ENCODE results near the gene TPST1. TPM values are rescaled to one million over a fixed set of nuclear protein-coding genes. Genes with fewer than 3 reads are reported as not detected.

Gene TPST1
- total RNA-seq, 1 experiment from 2014 or later: 20.4 TPM

DNA sequence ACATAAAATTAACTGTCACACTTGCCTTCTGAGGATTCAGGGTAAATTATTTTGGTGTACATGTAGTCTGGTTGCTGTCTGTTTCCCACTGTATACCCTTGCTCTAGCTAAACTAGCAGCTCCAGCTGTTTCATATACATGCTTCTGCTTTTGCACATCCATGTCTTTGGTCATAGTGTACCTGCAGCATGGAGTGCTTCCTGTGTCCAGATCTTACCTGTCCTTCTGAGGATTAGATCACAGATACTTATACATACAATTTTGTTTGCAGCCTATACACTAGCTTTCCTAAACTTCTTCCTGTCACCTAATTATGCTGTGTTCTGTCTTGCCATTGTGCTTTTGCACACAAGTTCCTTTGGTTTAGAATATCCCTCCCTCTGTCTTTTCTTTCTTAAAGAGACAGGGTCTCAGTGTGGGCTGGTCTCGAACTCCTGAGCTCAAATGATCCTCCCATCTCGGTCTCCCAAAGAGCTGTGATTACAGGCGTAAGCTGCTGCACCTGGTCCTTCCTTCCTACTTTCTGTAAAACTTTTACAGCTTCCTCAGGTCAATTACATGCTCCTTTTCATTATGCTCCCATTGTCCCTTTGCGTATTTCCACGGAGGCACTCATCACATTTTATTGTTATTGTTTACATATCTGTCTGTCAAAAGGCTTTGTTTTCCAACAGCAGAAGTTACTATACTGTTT, 33.8 kb downstream of the TPST1 start:
- H3K27me3 ChIP-seq (ENCODE audit: control insufficient read depth, insufficient read depth, low read length): no peaks in the 10 kb centered on the region
- no peak overlapping the region for H3K4me3 ChIP-seq (ENCODE audit: insufficient read depth, low read depth, low read length)
- no peak for DNase-seq
- H3K36me3 ChIP-seq (replicated peaks; ENCODE audit: control insufficient read depth, insufficient read depth, low read length): no peaks in the 10 kb centered on the region

DNA sequence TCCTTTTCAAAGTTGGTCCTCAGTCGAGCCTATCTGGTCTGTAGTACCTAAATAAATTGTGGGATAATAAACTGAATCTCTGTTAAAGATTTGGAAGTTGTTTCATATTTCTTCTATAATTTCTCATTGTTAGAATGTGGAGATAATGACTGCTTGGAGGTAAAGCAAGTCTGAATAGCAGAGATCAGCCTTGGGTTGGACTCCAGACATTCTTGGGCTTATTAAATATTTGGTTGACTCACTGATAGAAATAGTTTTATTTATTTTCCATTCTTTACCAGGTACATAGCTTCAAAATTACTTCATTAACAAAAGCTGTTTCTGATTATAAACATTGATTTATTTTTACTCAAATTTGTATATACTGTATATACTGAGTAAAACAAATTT, 34.3 kb downstream of the TPST1 start:
- Histone ChIP-seq H3K36me3 (replicated peaks; ENCODE audit: control insufficient read depth, insufficient read depth, low read length) (no peaks in the 10 kb centered on the region), H3K4me3 (ENCODE audit: insufficient read depth, low read depth, low read length) (no peak overlapping the region), H3K27me3 (ENCODE audit: control insufficient read depth, insufficient read depth, low read length) (no peaks in the 10 kb centered on the region)
- no peak for DNase-seq

DNA sequence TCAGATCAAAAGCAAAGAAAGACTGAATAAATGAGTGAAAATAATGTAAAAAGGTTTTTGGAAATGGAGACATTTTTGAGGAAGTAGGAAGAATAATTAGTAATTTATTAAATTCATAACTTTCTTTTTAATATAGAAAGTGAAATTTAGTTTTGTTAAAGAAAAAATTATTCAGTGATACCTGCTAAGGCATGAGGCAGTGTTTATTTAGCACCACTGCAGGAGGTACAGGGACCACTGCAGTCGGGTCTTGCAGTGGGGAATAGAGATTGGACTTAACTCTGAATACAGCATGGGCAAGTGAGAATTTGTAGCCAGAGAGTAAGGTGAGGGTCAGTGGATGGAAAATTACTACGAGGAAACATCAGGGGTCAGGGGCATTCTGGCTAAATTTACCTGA, 39.9 kb downstream of the TPST1 start:
- Histone ChIP-seq H3K36me3 (replicated peaks; ENCODE audit: control insufficient read depth, insufficient read depth, low read length) (no peaks in the 10 kb centered on the region), H3K4me3 (ENCODE audit: insufficient read depth, low read depth, low read length) (no peak overlapping the region), H3K27me3 (ENCODE audit: control insufficient read depth, insufficient read depth, low read length) (no peaks in the 10 kb centered on the region)
- no peak for DNase-seq

DNA sequence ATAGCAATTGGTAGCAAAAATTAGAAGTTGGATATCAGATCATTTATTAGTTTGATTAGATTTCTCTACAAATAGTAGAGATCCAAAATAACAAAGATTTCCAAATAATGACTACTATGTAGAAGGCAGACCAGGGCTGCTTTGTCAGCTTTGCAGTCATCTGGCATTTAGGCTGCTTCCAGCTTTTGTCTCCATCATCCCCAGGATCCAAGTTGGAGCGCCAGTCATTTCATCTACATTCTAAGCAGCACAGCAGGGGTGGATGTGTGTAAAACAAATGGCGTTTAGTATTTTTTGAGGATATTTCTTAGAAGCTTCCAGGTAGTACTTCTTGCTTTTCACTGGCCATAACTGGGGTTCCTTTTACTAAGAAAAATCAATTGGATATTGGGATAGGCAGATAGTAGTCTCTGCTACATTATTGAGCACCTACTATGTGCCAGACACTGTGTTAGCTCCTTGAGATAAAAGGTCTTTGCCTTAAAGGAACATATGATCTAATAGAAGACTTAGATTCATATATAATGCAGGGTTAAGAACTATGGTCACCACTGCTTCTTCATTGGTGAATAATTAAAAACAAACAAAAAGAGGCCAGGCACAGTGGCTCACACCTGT, 41.5 kb downstream of the TPST1 start:
- no peaks in the 10 kb centered on the region for H3K36me3 ChIP-seq (replicated peaks; ENCODE audit: control insufficient read depth, insufficient read depth, low read length)
- H3K4me3 ChIP-seq (ENCODE audit: insufficient read depth, low read depth, low read length): no peak overlapping the region
- no peaks in the 10 kb centered on the region for H3K27me3 ChIP-seq (ENCODE audit: control insufficient read depth, insufficient read depth, low read length)
- peak; percentile 24 for DNase-seq

DNA sequence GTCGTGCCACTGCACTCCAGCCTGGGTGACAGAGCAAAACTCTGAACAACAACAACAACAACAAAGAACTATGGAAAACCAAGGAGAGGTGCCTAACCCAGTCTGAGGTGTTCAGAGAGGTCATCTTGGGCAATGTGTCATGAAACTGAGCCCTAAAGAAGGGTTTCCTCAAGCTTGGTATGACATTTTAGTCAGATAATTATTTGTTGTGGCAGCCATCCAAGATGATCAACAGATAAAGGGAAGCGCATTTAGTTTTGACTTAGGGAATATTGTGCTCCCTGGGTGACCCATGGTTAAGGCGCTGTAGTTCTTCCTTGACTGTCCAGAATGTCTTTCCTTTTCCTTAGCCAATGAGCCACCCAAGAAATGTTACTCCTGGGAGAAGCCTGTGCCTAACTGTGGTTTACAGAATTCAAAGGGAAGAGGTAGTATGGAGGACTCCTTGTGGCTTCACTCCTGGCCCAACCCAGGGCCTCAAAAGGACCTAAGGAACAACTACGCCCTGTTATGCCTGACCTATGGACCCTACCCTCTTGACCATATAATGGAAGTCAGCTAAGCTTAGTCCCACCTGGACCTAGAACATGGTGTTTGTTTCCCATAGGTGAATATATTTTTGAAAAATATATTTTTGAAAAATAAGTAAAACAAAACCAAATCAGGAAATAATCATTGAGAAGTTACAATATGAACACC, 42.4 kb downstream of the TPST1 start:
- Histone ChIP-seq H3K27me3 (ENCODE audit: control insufficient read depth, insufficient read depth, low read length) (no peaks in the 10 kb centered on the region), H3K4me3 (ENCODE audit: insufficient read depth, low read depth, low read length) (no peak overlapping the region), H3K36me3 (replicated peaks; ENCODE audit: control insufficient read depth, insufficient read depth, low read length) (no peaks in the 10 kb centered on the region)
- no peak for DNase-seq

DNA sequence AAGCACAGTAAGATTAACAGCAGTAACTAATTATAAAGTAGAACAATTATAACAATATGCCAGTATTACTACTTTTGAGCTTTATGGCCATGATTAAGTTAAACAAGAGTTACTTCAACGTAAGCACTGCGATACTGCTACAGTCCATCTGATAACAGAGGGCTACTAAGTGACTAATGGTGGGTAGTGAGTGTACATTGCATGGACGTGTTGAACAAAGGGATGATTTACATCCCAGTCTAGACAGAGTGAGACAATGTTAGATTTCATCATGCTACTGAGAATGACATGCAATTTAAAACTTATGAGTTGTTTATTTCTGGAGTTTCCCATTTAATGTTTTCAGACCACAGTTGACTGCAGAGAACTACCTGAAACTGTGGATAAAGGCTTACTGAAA, 45.6 kb downstream of the TPST1 start:
- H3K36me3 ChIP-seq (replicated peaks; ENCODE audit: control insufficient read depth, insufficient read depth, low read length): no peaks in the 10 kb centered on the region
- DNase-seq: no peak

DNA sequence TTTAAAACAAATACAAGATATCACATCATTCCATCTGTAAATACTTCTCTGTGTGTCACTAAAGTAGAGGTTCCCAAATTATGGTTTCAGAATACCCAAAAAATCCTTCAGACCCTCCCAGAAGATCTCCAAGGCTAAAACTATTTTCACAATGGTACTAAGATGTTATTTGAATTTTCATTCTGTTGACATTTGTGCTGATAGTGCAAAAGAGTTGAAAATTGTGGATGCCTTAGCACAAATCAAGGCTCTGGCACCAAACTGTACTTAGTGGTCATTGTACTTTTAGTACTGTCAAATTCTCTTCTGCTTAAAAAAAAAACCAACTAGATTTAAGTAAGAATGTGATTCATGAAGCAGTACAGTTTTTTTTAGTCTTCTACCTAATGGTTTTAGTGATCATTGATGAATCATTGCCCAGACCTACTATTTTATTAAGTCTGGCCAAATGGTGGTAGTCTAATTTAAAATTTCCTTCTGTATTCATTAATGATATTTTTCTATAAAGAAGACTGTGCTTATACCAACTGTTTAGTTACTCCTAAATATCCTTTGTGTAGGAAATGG, 50.5 kb downstream of the TPST1 start:
- no peak for DNase-seq
- Histone ChIP-seq H3K27me3 (ENCODE audit: control insufficient read depth, insufficient read depth, low read length) (no peaks in the 10 kb centered on the region), H3K4me3 (ENCODE audit: insufficient read depth, low read depth, low read length) (no peak overlapping the region), H3K36me3 (replicated peaks; ENCODE audit: control insufficient read depth, insufficient read depth, low read length) (no peaks in the 10 kb centered on the region)

More for the DNA sequence above, 45.6 kb downstream of the TPST1 start:
- H3K4me3 ChIP-seq (ENCODE audit: insufficient read depth, low read depth, low read length): no peak overlapping the region
- no peaks in the 10 kb centered on the region for H3K27me3 ChIP-seq (ENCODE audit: control insufficient read depth, insufficient read depth, low read length)

DNA sequence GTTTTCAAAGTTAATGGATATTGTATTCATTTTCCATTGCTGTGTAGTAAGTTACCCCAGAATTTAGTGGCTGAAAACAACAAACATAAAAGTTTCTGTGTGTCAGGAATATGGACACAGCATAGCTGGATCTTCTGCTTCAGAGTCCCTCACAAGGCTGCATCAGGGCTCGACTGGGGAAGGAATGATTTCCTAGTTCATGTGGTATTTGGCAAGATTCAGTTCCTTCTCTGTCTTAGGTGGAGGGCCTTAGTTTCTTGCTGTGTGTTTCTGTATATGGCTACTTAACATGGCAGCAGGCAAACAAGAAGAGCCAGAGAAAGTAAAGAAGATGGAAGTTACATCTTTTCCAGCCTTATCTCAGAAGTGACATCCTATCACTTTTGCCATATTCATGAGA, 51.1 kb downstream of the TPST1 start:
- DNase-seq: no peak
- no peaks in the 10 kb centered on the region for H3K36me3 ChIP-seq (replicated peaks; ENCODE audit: control insufficient read depth, insufficient read depth, low read length)
- H3K4me3 ChIP-seq (ENCODE audit: insufficient read depth, low read depth, low read length): no peak overlapping the region
- H3K27me3 ChIP-seq (ENCODE audit: control insufficient read depth, insufficient read depth, low read length): no peaks in the 10 kb centered on the region

DNA sequence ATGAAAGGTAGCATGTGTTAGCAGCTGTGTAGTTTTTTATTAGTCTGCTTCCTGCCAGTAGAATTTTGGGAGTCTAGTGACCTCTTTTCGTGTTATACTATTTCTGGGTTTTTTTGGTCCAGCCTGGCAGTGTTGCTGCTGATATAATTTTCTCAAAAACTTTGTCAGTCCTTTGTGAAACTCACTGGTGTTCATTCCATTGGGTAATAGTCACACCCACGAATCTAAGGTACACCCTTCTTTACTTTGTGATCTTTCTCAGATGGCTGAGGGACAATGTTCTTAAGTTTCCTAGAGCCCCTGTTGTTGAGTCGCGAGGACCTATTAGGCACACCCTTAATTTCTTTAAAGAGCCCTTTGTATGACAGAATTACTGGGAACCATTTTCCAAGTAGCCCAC, 52.3 kb downstream of the TPST1 start:
- H3K4me3 ChIP-seq (ENCODE audit: insufficient read depth, low read depth, low read length): no peak overlapping the region
- H3K27me3 ChIP-seq (ENCODE audit: control insufficient read depth, insufficient read depth, low read length): no peaks in the 10 kb centered on the region
- H3K36me3 ChIP-seq (replicated peaks; ENCODE audit: control insufficient read depth, insufficient read depth, low read length): no peaks in the 10 kb centered on the region
- DNase-seq: no peak

DNA sequence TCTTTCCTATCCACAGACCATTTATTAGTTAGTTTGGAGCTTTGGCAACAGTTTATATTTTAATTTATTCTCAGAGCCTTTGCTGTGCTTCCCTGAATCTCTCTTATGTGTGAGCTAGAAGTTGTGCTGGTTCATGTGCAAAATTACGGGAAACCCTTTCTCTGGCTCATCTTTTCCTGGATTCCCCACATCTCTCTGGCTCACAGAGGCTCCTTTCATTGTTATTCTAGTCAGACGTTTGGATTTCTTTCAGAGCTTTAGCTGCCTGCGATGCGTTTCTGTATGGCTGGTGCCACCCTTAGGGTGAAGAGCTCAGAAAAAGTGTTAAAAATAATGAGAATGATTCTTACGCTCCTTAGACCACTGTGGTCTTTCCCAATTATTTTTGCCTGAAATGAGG, 53.3 kb downstream of the TPST1 start:
- peak; percentile 20 for DNase-seq
- H3K27me3 ChIP-seq (ENCODE audit: control insufficient read depth, insufficient read depth, low read length): no peaks in the 10 kb centered on the region
- no peak overlapping the region for H3K4me3 ChIP-seq (ENCODE audit: insufficient read depth, low read depth, low read length)
- no peaks in the 10 kb centered on the region for H3K36me3 ChIP-seq (replicated peaks; ENCODE audit: control insufficient read depth, insufficient read depth, low read length)

DNA sequence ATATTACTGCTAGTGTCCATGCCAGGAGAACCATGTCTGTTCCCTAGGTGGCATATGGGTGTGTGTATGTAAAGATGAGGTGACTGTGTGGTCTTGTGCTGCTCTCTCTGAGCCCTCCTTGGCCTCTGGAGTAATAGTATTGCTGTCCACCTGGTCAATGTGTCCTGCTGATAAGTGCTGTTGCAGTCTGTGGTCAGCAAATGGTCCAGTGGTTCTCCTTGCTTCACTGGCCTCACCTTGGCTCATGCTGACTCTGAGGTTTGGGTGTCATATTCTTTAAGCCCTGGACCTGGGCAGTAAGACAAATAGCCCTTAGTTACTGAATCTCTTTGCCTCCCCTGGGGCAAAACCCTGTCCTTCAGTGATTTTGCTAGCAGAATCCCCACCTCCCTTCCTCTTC, 56.8 kb downstream of the TPST1 start:
- no peaks in the 10 kb centered on the region for H3K27me3 ChIP-seq (ENCODE audit: control insufficient read depth, insufficient read depth, low read length)
- no peak for DNase-seq
- no peak overlapping the region for H3K4me3 ChIP-seq (ENCODE audit: insufficient read depth, low read depth, low read length)
- no peaks in the 10 kb centered on the region for H3K36me3 ChIP-seq (replicated peaks; ENCODE audit: control insufficient read depth, insufficient read depth, low read length)

DNA sequence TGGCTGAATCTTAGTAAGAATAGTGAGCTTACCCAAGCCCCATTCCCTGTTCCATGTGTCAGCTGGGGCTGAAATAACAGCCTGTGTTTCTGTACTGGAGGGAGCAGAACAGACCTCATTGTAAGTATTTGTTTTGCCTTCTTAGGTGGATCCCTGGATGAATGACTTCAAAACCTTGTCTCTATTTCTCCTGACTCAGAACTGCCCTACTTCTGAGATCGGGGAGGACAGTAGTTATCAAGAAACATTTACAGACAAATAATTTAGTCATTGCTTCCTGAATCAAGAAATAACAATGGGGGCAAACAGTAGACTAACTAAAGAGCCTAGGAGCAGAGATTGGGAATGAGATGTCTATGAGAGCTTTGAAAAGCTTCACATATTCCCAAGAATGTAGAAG, 58.8 kb downstream of the TPST1 start:
- Histone ChIP-seq H3K4me3 (ENCODE audit: insufficient read depth, low read depth, low read length) (no peak overlapping the region), H3K36me3 (replicated peaks; ENCODE audit: control insufficient read depth, insufficient read depth, low read length) (no peaks in the 10 kb centered on the region), H3K27me3 (ENCODE audit: control insufficient read depth, insufficient read depth, low read length) (no peaks in the 10 kb centered on the region)
- no peak for DNase-seq

DNA sequence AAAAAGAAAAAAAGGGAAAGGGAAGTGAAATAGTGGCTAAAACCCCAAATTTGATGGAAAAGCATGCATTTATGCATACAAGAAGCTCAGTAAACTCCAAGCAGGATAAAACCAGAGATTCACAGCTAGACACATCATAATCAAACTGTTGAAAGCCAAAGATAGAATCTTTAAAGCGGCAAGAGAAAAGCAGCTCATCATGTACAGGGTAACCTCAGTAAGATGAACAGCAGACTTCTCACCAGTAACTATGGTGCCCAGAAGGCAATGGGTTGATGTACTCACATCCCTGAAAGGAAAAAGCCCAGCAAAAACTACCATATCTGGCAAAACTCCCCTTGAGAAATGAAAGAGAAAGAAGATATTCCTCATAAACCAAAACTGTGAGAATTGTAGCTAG, 60.4 kb downstream of the TPST1 start:
- Histone ChIP-seq H3K36me3 (replicated peaks; ENCODE audit: control insufficient read depth, insufficient read depth, low read length) (no peaks in the 10 kb centered on the region), H3K27me3 (ENCODE audit: control insufficient read depth, insufficient read depth, low read length) (no peaks in the 10 kb centered on the region), H3K4me3 (ENCODE audit: insufficient read depth, low read depth, low read length) (no peak overlapping the region)
- no peak for DNase-seq

DNA sequence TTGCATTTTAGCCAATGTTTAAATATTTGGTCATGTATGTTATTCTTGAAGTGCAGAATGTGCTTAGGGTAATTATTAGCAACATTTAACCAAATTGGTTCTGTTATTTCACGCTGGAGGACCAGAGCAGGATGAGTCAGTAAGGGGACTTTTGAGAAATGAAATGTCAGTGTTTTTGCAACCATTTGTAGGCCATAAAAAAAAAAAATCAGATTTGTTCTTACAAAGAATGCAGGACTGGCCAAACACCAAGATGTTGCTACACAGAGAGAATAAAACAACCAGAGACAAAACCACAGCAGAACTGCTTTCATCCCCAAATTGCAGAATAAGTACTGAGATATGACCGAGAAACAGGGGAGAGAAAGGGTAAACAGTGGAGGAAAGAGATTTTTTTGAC, 62.1 kb downstream of the TPST1 start:
- Histone ChIP-seq H3K27me3 (ENCODE audit: control insufficient read depth, insufficient read depth, low read length) (no peaks in the 10 kb centered on the region), H3K4me3 (ENCODE audit: insufficient read depth, low read depth, low read length) (no peak overlapping the region), H3K36me3 (replicated peaks; ENCODE audit: control insufficient read depth, insufficient read depth, low read length) (no peaks in the 10 kb centered on the region)
- DNase-seq: no peak

DNA sequence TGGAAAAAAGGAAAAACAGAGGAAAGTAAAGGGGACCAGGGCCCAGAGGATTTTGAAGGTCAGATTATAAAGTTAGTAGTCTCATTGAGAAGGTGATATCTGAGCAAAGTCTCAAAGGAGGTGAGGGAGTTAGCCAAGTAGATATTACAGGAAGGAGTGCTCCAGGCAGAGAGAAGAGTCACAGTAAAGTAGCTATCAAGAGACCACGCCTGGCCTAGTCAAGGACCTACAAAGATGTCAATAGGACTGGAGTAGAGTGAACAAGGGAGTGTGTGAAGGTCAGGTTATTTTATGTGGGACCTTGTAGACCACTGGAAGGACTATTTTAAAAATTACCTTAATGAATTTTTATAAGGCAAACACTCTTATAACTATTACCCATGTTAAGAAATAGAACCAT, 64.8 kb downstream of the TPST1 start:
- Histone ChIP-seq H3K36me3 (replicated peaks; ENCODE audit: control insufficient read depth, insufficient read depth, low read length) (no peaks in the 10 kb centered on the region), H3K27me3 (ENCODE audit: control insufficient read depth, insufficient read depth, low read length) (no peaks in the 10 kb centered on the region), H3K4me3 (ENCODE audit: insufficient read depth, low read depth, low read length) (no peak overlapping the region)
- DNase-seq: no peak

Measured in H7 (cell line).